Transverse colon (tissue), 4 donors: Measurements from ENCODE around the gene CLEC20A. TPM values are rescaled to one million over a fixed set of nuclear protein-coding genes. Genes with fewer than 3 reads are reported as not detected.

Experiments
- DNase-seq: peaks from one replicate; pipeline ENCODE4 v3.0.0-alpha.2; 2019
- H3K27ac ChIP-seq, 4 donors: fragments of 200-600 bp; sonication (generic); 2 replicates each; pipeline ENCODE4 v1.5.1; 2016 to 2018; ENCODE audit warnings: inconsistent platforms in 4 of 4
- H3K27me3 ChIP-seq: fragments of 200-600 bp; sonication (generic); 2 replicates; pipeline ENCODE4 v1.5.1; 2017; ENCODE audit warnings: inconsistent platforms
- H3K36me3 ChIP-seq, 4 donors: fragments of 200-600 bp; sonication (generic); 2 replicates each; pipeline ENCODE4 v1.5.1; 2017 to 2019; ENCODE audit warnings: inconsistent platforms in 4 of 4
- H3K4me1 ChIP-seq, 4 donors: fragments of 200-600 bp; sonication (generic); 2 replicates each; pipeline ENCODE4 v1.5.1; 2017 to 2020; ENCODE audit warnings: inconsistent platforms in 4 of 4
- H3K4me3 ChIP-seq, 4 donors: fragments of 200-600 bp; sonication (generic); 1 replicate in 1 of 4; 2 replicates in 3 of 4; pipeline versions ENCODE4 v1.5.1 to v1.6.1; 2017 to 2019; ENCODE audit warnings: inconsistent platforms in 4 of 4
- H3K9me3 ChIP-seq, 2 donors: fragments of 200-600 bp; sonication (generic); 2 replicates each; pipeline ENCODE4 v1.5.1; 2017 to 2019; ENCODE audit warnings: inconsistent platforms in 2 of 2
- CTCF ChIP-seq, 5 experiments: fragments of 200-600 bp in 3 of 5; fragments of 450-650 bp in 2 of 5; sonication (generic) in 3 of 5; IDR thresholded peaks; 1 replicate in 2 of 5; 2 replicates in 3 of 5; pipeline ENCODE4 v1.5.1; 2016 to 2017; ENCODE audit warnings: antibody characterized with exemption in 5 of 5, inconsistent platforms in 3 of 5, mild to moderate bottlenecking in 2 of 5, moderate library complexity in 1 of 5
- EP300 ChIP-seq: sonication (generic); formaldehyde crosslinking; IDR thresholded peaks from one replicate; pipeline ENCODE4 v1.6.1; 2017; ENCODE audit warnings: antibody characterized with exemption, low read depth
- POLR2A ChIP-seq: fragments of 450-650 bp; IDR thresholded peaks from one replicate; pipeline ENCODE4 v1.6.1; 2016; ENCODE audit warnings: antibody characterized with exemption, mild to moderate bottlenecking, moderate library complexity
- POLR2AphosphoS5 ChIP-seq, 3 donors: sonication (generic); formaldehyde crosslinking; IDR thresholded peaks; one replicate each; pipeline ENCODE4 v1.6.1; 2016; ENCODE audit warnings: antibody characterized with exemption in 3 of 3
- WGBS, 2 donors: methylation state at CpG; one replicate each; pipeline ENCODE4 v1.1.5; 2018; ENCODE audit warnings: low coverage in 1 of 2; 5-methylcytosine and 5-hydroxymethylcytosine counted together
- in situ Hi-C, 4 donors: fragments of 200-750 bp; cut with MboI; loops; one replicate each; pipeline versions ENCODE4 v1.15.0 to v1.15.1; 2017; ENCODE audit warnings: low sequenced_read_pairs in 3 of 4, low pct_ligation_motif_present in 1 of 4, low pct_unique_long_range_greater_than_20kb in 1 of 4
- intact Hi-C: fragments of 100-400 bp; cut with DNase I; formaldehyde crosslinking; loops from one replicate; pipeline ENCODE4 v1.15.1; 2023; ENCODE audit warnings: low total_unique reads
- total RNA-seq, 4 donors: library from RNA; depleted of rRNA; stranded (reverse); fragments of >200 nt; gene quantifications; one replicate each; pipeline ENCODE4 v1.1.0, GENCODE V29; 2016

Gene CLEC20A
- total RNA-seq, 4 donors from 2014 or later, result not detected

GRCh38 chr1:178458203-178458602, 38.6 kb downstream of the CLEC20A start:
- 90% methylated on average over 12 of the region's 12 CpGs; no CpG with 5 or more reads in 1 of the 2 donors for WGBS, 2 donors
- intact Hi-C loops (no loop called here), in situ Hi-C loops (no loop called here)
- Histone ChIP-seq H3K36me3 (peaks cover 0 to 9% (median 0%) of the 10 kb centered on the region in 4 donors), H3K9me3 (no peaks in the 10 kb centered on the region), H3K27me3 (no peaks in the 10 kb centered on the region), H3K27ac (no peak overlapping the region), H3K4me3 (no peak overlapping the region), H3K4me1 (no peaks in the 10 kb centered on the region)
- no peak for DNase-seq
- TF ChIP-seq POLR2AphosphoS5 (IDR thresholded peaks at IDR 0.05), result no peak
- TF ChIP-seq EP300, result no peak
- TF ChIP-seq CTCF (IDR thresholded peaks at IDR 0.05), result no peak
- no peak for TF ChIP-seq POLR2A

DNA sequence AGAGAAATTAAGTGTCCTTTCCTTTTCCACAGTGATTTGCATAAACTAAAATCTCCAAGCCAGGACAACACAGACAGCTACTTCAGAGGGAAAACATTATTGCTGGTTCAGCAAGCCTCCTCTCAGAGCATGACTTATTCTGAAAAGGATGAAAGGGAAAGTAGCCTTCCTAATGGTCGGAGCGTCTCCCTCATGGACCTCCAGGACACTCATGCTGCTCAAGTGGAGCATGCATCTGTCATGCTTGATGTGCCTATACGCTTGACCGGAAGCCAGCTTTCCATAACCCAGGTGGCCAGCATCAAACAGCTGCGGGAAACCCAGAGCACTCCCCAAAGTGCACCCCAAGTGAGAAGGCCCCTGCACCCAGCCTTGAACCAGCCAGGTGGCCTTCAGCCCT, 39.1 kb downstream of the CLEC20A start:
- no peak for TF ChIP-seq POLR2AphosphoS5 (IDR thresholded peaks at IDR 0.05)
- no peak for TF ChIP-seq EP300
- TF ChIP-seq CTCF (IDR thresholded peaks at IDR 0.05), result no peak
- no peak for TF ChIP-seq POLR2A
- no peaks in the 10 kb centered on the region for H3K27me3 ChIP-seq
- intact Hi-C loops, result no loop called here
- DNase-seq, result no peak
- no peak overlapping the region for H3K4me3 ChIP-seq
- H3K9me3 ChIP-seq, result no peaks in the 10 kb centered on the region
- in situ Hi-C loops, result no loop called here
- 89 to 100% methylated on average over 4 to 5 of the region's 5 CpGs for WGBS, 2 donors
- H3K27ac ChIP-seq, result no peak overlapping the region
- no peaks in the 10 kb centered on the region for H3K4me1 ChIP-seq
- peaks cover 0 to 9% (median 0%) of the 10 kb centered on the region in 4 donors for H3K36me3 ChIP-seq

DNA sequence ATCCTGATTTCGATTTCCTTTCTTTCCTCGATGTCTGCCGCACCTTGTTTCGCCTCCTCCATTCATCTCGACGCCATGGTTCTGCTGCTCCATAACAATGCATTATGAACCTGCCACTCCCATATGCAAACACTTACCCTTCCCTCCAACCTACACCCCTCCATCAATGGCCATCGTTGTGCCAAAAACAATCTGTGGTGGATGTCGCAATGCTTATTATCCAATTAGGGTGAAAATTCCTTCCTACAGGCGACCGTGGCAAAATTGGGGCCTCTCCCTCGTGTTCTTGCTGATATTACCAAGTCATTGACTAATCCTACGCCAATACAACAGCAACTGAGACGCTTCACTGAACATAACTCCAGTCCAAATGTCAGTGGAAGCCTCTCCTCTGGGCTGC, 40.3 kb downstream of the CLEC20A start:
- intact Hi-C loops, result no loop called here

DNA sequence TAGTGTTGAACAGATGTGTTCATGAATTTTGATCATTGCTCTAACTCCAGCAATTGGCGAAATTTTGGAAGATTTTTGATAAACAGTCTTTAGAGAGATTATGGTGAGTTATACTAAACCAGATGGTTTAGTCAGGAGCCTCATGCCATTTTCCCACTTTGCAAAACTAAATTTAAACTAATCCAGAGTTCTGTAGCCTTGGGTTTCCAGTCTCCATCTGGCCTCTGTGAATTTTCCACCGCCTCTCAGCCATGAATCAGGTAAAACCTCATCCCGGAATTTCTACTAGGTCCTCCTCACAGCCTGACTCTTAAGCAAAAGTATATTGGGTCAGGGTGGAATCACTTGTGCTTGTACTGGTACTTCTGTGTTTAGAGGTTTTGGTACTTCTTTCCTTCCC, 44.8 kb downstream of the CLEC20A start:
- intact Hi-C loops, result no loop called here
- peaks cover 0 to 4% (median 0%) of the 10 kb centered on the region in 4 donors for H3K36me3 ChIP-seq

More for the DNA sequence above, 40.3 kb downstream of the CLEC20A start:
- Histone ChIP-seq H3K4me3 (no peak overlapping the region), H3K27me3 (no peaks in the 10 kb centered on the region), H3K9me3 (no peaks in the 10 kb centered on the region), H3K27ac (no peak overlapping the region), H3K36me3 (peaks cover 0 to 9% (median 0%) of the 10 kb centered on the region in 4 donors), H3K4me1 (no peaks in the 10 kb centered on the region)
- in situ Hi-C loops, result no loop called here
- WGBS, 2 donors, result 93 to 94% methylated on average over 13 of the region's 13 CpGs
- no peak for TF ChIP-seq EP300
- no peak for TF ChIP-seq CTCF (IDR thresholded peaks at IDR 0.05)
- TF ChIP-seq POLR2A, result no peak
- no peak for TF ChIP-seq POLR2AphosphoS5 (IDR thresholded peaks at IDR 0.05)
- DNase-seq, result no peak

More for the DNA sequence above, 44.8 kb downstream of the CLEC20A start:
- no peak for DNase-seq
- Histone ChIP-seq H3K9me3 (no peaks in the 10 kb centered on the region), H3K4me3 (no peak overlapping the region), H3K4me1 (no peaks in the 10 kb centered on the region), H3K27ac (no peak overlapping the region), H3K27me3 (no peaks in the 10 kb centered on the region)
- in situ Hi-C loops, result no loop called here
- TF ChIP-seq EP300 (no peak), POLR2A (no peak), POLR2AphosphoS5 (IDR thresholded peaks at IDR 0.05) (no peak), CTCF (IDR thresholded peaks at IDR 0.05) (no peak)
- WGBS, 2 donors, result 89 to 100% methylated on average over 3 of the region's 3 CpGs
